Esophagus muscularis mucosa (tissue), 4 donors: ENCODE measurements around the gene RPS5. TPM values are rescaled to one million over a fixed set of nuclear protein-coding genes. Genes with fewer than 3 reads are reported as not detected.
A peak's percentile ranks its signal among the peaks of the same experiment; 100 is the strongest.

Experiments
- DNase-seq: peaks from one replicate; pipeline ENCODE4 v3.0.0-alpha.2; 2017; ENCODE audit errors: extremely low spot score
- H3K27ac ChIP-seq, 4 donors: fragments of 200-600 bp; sonication (generic); replicated peaks in 1 of 4; 1 replicate in 3 of 4; 2 replicates in 1 of 4; pipeline ENCODE4 v1.5.1; 2016 to 2019; ENCODE audit warnings: mild to moderate bottlenecking in 1 of 4
- H3K27me3 ChIP-seq, 4 donors: fragments of 200-600 bp; sonication (generic); one replicate each; pipeline versions ENCODE4 v1.5.1 to v1.6.0; 2016 to 2019
- H3K36me3 ChIP-seq, 4 donors: fragments of 200-600 bp; sonication (generic); one replicate each; pipeline ENCODE4 v1.5.1; 2016 to 2019
- H3K4me1 ChIP-seq, 4 donors: fragments of 200-600 bp; sonication (generic); one replicate each; pipeline ENCODE4 v1.5.1; 2016 to 2019
- H3K4me3 ChIP-seq, 4 donors: fragments of 200-600 bp; sonication (generic); 1 replicate in 2 of 4; 2 replicates in 2 of 4; pipeline ENCODE4 v1.5.1; 2016 to 2019; ENCODE audit warnings: mild to moderate bottlenecking in 4 of 4, moderate library complexity in 1 of 4
- H3K9me3 ChIP-seq, 4 donors: fragments of 200-600 bp; sonication (generic); 1 replicate in 3 of 4; 2 replicates in 1 of 4; pipeline ENCODE4 v1.5.1; 2016 to 2019
- EP300 ChIP-seq: sonication (generic); formaldehyde crosslinking; IDR thresholded peaks from one replicate; pipeline ENCODE4 v1.6.1; 2017; ENCODE audit warnings: antibody characterized with exemption
- POLR2A ChIP-seq: fragments of 450-650 bp; IDR thresholded peaks from one replicate; pipeline ENCODE4 v1.6.1; 2017; ENCODE audit warnings: antibody characterized with exemption, moderate library complexity, mild to moderate bottlenecking, low read depth
- POLR2AphosphoS5 ChIP-seq, 2 donors: sonication (generic); formaldehyde crosslinking; IDR thresholded peaks; one replicate each; pipeline ENCODE4 v1.6.1; 2017; ENCODE audit warnings: antibody characterized with exemption in 2 of 2
- WGBS: methylation state at CpG from one replicate; pipeline ENCODE4 v1.1.5; 2018; 5-methylcytosine and 5-hydroxymethylcytosine counted together
- intact Hi-C: fragments of 100-400 bp; cut with DNase I; formaldehyde crosslinking; loops from one replicate; pipeline ENCODE4 v1.15.1; 2023
- total RNA-seq, 4 donors: library from RNA; depleted of rRNA; stranded (reverse); fragments of >200 nt; gene quantifications; one replicate each; pipeline versions ENCODE4 v1.1.0 to v1.2.1, GENCODE V29; 2016
- TF ChIP-seq, protein P1 (sequence below), 3 experiments: fragments of 200-600 bp in 2 of 3; fragments of 450-650 bp in 1 of 3; sonication (generic) in 2 of 3; IDR thresholded peaks; one replicate each; pipeline ENCODE4 v1.5.1; 2017 to 2019; ENCODE audit warnings: antibody characterized with exemption in 3 of 3, mild to moderate bottlenecking in 2 of 3, moderate library complexity in 1 of 3

The RPS5 gene
- total RNA-seq, 4 donors from 2014 or later, result 1,137 to 2,200 (median 1,582) TPM

DNA sequence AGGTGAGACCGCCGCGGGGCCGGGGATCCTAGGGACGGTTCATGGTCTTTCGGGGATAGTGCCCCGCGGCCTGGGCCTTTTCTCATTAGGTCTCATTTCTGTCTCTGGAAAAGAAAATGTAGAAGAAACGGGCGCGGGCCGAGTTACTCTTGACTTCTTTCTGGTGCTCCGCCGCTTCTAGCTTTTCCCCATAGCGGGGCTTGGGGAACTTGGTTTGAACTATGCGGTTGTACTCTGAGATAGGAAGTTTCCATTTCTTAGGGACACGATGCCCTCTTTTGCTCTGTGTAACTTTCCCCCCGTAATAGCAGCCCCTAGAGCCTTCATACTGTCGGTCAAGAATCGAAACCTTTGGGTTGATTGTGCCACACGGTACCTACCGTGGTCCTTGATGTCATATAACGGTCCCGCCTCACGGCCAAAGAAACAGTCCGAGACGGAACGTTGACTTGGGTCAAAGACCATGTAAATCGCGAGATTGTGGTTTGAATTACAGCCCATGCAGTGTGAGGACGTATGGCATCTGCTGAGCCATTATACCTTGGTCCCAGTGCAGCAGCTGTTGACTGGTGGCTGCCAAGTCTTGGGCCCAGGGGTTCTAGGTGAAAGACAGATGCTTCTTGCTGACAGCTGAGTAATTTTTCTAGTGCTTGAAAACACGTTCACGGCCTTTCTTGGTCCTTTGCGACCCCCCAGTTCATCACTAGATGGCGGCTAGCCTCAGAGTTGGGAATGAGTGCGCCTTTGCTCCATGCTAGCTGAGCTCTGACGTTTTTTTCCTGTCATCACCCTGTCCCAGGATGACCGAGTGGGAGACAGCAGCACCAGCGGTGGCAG is 487 bp downstream of the RPS5 start:
- no peak for TF ChIP-seq EP300
- TF ChIP-seq POLR2A, result no peak
- no peak for TF ChIP-seq POLR2AphosphoS5 (IDR thresholded peaks at IDR 0.05)
- TF ChIP-seq, protein P1, sequence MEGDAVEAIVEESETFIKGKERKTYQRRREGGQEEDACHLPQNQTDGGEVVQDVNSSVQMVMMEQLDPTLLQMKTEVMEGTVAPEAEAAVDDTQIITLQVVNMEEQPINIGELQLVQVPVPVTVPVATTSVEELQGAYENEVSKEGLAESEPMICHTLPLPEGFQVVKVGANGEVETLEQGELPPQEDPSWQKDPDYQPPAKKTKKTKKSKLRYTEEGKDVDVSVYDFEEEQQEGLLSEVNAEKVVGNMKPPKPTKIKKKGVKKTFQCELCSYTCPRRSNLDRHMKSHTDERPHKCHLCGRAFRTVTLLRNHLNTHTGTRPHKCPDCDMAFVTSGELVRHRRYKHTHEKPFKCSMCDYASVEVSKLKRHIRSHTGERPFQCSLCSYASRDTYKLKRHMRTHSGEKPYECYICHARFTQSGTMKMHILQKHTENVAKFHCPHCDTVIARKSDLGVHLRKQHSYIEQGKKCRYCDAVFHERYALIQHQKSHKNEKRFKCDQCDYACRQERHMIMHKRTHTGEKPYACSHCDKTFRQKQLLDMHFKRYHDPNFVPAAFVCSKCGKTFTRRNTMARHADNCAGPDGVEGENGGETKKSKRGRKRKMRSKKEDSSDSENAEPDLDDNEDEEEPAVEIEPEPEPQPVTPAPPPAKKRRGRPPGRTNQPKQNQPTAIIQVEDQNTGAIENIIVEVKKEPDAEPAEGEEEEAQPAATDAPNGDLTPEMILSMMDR (IDR thresholded peaks at IDR 0.05), result no peak
- Histone ChIP-seq H3K27ac (peak overlapping the region; percentile 95 to 99 (median 98)), H3K4me3 (peak overlapping the region; percentile 75 to 87 (median 80)), H3K9me3 (no peaks in the 10 kb centered on the region), H3K36me3 (peaks cover 27 to 47% (median 35%) of the 10 kb centered on the region in 4 donors), H3K27me3 (no peaks in the 10 kb centered on the region), H3K4me1 (peaks cover 31 to 54% (median 47%) of the 10 kb centered on the region in 4 donors)
- no peak for DNase-seq
- WGBS, result 9% methylated on average over 38 of the region's 39 CpGs
- intact Hi-C loops, result no loop called here

DNA sequence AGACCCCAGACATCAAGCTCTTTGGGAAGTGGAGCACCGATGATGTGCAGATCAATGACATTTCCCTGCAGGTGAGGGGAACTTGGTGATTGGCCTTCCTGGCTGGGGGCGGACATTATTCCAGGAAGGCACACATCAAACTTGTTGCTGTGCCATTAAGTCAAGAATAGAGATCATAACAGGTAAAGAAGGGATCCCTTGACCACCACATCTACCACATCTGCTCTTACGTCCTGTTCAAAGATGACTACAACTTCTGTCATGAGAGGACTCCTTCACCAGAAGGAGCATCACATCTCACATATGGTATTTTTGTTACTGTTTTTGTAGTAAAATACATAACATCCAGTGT is 1.1 kb downstream of the RPS5 start:
- no peak overlapping the region for H3K27ac ChIP-seq
- no peaks in the 10 kb centered on the region for H3K9me3 ChIP-seq
- TF ChIP-seq POLR2A (no peak), POLR2AphosphoS5 (IDR thresholded peaks at IDR 0.05) (no peak)
- TF ChIP-seq, protein P1 (IDR thresholded peaks at IDR 0.05), result no peak
- WGBS, result 82% methylated on average over 3 of the region's 3 CpGs
- peak overlapping the region; percentile 75 to 87 (median 80) for H3K4me3 ChIP-seq
- intact Hi-C loops, result no loop called here
- H3K36me3 ChIP-seq, result peaks cover 33 to 53% (median 41%) of the 10 kb centered on the region in 4 donors
- H3K4me1 ChIP-seq, result peaks cover 31 to 50% (median 47%) of the 10 kb centered on the region in 4 donors
- H3K27me3 ChIP-seq, result no peaks in the 10 kb centered on the region
- no peak for DNase-seq

DNA sequence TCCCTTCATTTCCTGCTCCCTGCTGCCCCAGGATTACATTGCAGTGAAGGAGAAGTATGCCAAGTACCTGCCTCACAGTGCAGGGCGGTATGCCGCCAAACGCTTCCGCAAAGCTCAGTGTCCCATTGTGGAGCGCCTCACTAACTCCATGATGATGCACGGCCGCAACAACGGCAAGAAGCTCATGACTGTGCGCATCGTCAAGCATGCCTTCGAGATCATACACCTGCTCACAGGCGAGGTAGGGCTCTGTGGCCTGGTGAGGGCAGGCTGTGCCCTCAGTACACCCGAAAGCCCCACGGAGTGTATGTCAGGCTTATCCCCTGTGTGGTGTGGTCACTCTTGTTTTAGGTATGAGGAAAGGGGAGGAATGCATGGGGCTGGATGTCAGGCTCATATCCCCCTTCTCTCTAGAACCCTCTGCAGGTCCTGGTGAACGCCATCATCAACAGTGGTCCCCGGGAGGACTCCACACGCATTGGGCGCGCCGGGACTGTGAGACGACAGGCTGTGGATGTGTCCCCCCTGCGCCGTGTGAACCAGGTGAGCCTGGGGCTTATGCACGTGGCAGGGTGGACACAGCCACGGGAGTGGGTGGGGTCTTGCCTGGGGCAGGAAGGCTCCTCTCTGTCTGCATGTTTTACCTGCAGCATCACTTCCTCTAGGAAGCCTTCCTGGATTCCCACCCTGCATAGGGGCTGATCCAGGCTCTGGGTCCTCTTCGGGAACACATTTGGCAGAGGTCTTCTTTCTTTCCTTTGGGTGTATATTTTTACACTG is 6.1 kb downstream of the RPS5 start:
- Histone ChIP-seq H3K4me1 (peaks cover 16 to 40% (median 39%) of the 10 kb centered on the region in 4 donors), H3K4me3 (no peak overlapping the region), H3K27ac (no peak overlapping the region), H3K36me3 (peaks cover 50 to 74% (median 63%) of the 10 kb centered on the region in 4 donors), H3K9me3 (no peaks in the 10 kb centered on the region), H3K27me3 (peaks cover 0 to 29% (median 15%) of the 10 kb centered on the region in 4 donors)
- intact Hi-C loops, result no loop called here
- TF ChIP-seq EP300, result no peak
- DNase-seq, result no peak
- 95% methylated on average over 16 of the region's 26 CpGs for WGBS

DNA sequence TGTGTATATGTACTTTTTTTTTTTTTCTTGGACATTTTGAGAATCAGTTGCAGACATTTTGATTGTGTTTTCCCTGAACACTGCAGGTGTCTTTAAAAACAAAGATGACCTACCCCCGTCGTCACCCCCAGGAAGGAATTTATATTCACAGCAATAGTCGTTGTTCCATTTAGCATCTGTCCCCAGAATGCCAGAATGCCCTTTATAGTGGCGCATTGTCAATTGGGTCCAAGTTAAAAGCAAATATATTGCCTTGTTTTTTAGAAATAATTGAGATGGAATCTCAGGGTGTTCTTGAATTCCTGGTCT is 6.6 kb downstream of the RPS5 start:
- 82% methylated on average over 4 of the region's 4 CpGs for WGBS
- H3K27me3 ChIP-seq, result peaks cover 0 to 29% (median 15%) of the 10 kb centered on the region in 4 donors

More for the DNA sequence above, 6.6 kb downstream of the RPS5 start:
- intact Hi-C loops, result no loop called here
- no peaks in the 10 kb centered on the region for H3K9me3 ChIP-seq
- H3K4me1 ChIP-seq, result peaks cover 12 to 34% (median 33%) of the 10 kb centered on the region in 4 donors
- H3K27ac ChIP-seq, result no peak overlapping the region
- H3K36me3 ChIP-seq, result peaks cover 46 to 69% (median 60%) of the 10 kb centered on the region in 4 donors
- DNase-seq, result no peak
- no peak overlapping the region for H3K4me3 ChIP-seq
- TF ChIP-seq POLR2AphosphoS5 (IDR thresholded peaks at IDR 0.05) (no peak), EP300 (no peak), POLR2A (no peak)
- TF ChIP-seq, protein P1 (IDR thresholded peaks at IDR 0.05), result no peak
